ENCODE results near the gene VTI1A. TPM values are rescaled to one million over a fixed set of nuclear protein-coding genes. Genes with fewer than 3 reads are reported as not detected.

Gene VTI1A
- polyA plus RNA-seq, 1 donor = 17.2 TPM

- H3K27me3 ChIP-seq (ENCODE audit: control insufficient read depth, insufficient read depth, low read length) = no peaks in the 10 kb centered on the region
- no peak for DNase-seq
- no peak overlapping the region for H3K4me3 ChIP-seq (ENCODE audit: low read length)
- no peak overlapping the region for H3K27ac ChIP-seq (ENCODE audit: low read length)
- no peaks in the 10 kb centered on the region for H3K36me3 ChIP-seq (ENCODE audit: control insufficient read depth, insufficient read depth, low read length)
- H3K9me3 ChIP-seq (ENCODE audit: control insufficient read depth, low read depth, low read length) = peaks cover 2% of the 10 kb centered on the region
- H3K4me1 ChIP-seq (ENCODE audit: control insufficient read depth, insufficient read depth, low read length) = peaks cover 28% of the 10 kb centered on the region
Observed at GRCh38 chr10:112789248-112789647, 342.2 kb downstream of the VTI1A start.

- Histone ChIP-seq H3K9me3 (ENCODE audit: control insufficient read depth, low read depth, low read length) (peaks cover 2% of the 10 kb centered on the region), H3K36me3 (ENCODE audit: control insufficient read depth, insufficient read depth, low read length) (no peaks in the 10 kb centered on the region), H3K4me1 (ENCODE audit: control insufficient read depth, insufficient read depth, low read length) (peaks cover 22% of the 10 kb centered on the region), H3K27ac (ENCODE audit: low read length) (no peak overlapping the region), H3K27me3 (ENCODE audit: control insufficient read depth, insufficient read depth, low read length) (no peaks in the 10 kb centered on the region), H3K4me3 (ENCODE audit: low read length) (no peak overlapping the region)
- DNase-seq = no peak
- WGBS (ENCODE audit: insufficient coverage, low lambda C conversion rate) = 100% methylated on average over 1 of the region's 1 CpG
Observed at GRCh38 chr10:112790030-112790429, 343.0 kb downstream of the VTI1A start.

- peaks cover 20% of the 10 kb centered on the region for H3K4me1 ChIP-seq (ENCODE audit: control insufficient read depth, insufficient read depth, low read length)
- H3K27ac ChIP-seq (ENCODE audit: low read length) = no peak overlapping the region
- no peaks in the 10 kb centered on the region for H3K36me3 ChIP-seq (ENCODE audit: control insufficient read depth, insufficient read depth, low read length)
- no CpG with 5 or more reads among the region's 4 CpGs for WGBS (ENCODE audit: insufficient coverage, low lambda C conversion rate)
- DNase-seq = no peak
- H3K9me3 ChIP-seq (ENCODE audit: control insufficient read depth, low read depth, low read length) = peaks cover 2% of the 10 kb centered on the region
- H3K27me3 ChIP-seq (ENCODE audit: control insufficient read depth, insufficient read depth, low read length) = no peaks in the 10 kb centered on the region
- no peak overlapping the region for H3K4me3 ChIP-seq (ENCODE audit: low read length)
Observed at GRCh38 chr10:112790921-112791320, 343.9 kb downstream of the VTI1A start.

- no peaks in the 10 kb centered on the region for H3K27me3 ChIP-seq (ENCODE audit: control insufficient read depth, insufficient read depth, low read length)
- no CpG with 5 or more reads among the region's 2 CpGs for WGBS (ENCODE audit: insufficient coverage, low lambda C conversion rate)
- peaks cover 2% of the 10 kb centered on the region for H3K9me3 ChIP-seq (ENCODE audit: control insufficient read depth, low read depth, low read length)
- no peaks in the 10 kb centered on the region for H3K36me3 ChIP-seq (ENCODE audit: control insufficient read depth, insufficient read depth, low read length)
- no peak overlapping the region for H3K4me3 ChIP-seq (ENCODE audit: low read length)
- H3K4me1 ChIP-seq (ENCODE audit: control insufficient read depth, insufficient read depth, low read length) = peaks cover 20% of the 10 kb centered on the region
- no peak overlapping the region for H3K27ac ChIP-seq (ENCODE audit: low read length)
- DNase-seq = no peak
Observed at GRCh38 chr10:112791447-112791846, 344.4 kb downstream of the VTI1A start.

GRCh38 chr10:112792487-112793201, 345.6 kb downstream of the VTI1A start:
- DNase-seq = peak; percentile 75 to 81

GRCh38 chr10:112793202-112793921, 346.3 kb downstream of the VTI1A start:
- Histone ChIP-seq H3K27ac (ENCODE audit: low read length) (peak overlapping the region; percentile 90), H3K4me3 (ENCODE audit: low read length) (peak overlapping the region; percentile 2), H3K4me1 (ENCODE audit: control insufficient read depth, insufficient read depth, low read length) (peaks cover 20% of the 10 kb centered on the region), H3K9me3 (ENCODE audit: control insufficient read depth, low read depth, low read length) (peaks cover 2% of the 10 kb centered on the region), H3K27me3 (ENCODE audit: control insufficient read depth, insufficient read depth, low read length) (no peaks in the 10 kb centered on the region), H3K36me3 (ENCODE audit: control insufficient read depth, insufficient read depth, low read length) (no peaks in the 10 kb centered on the region)
- WGBS (ENCODE audit: insufficient coverage, low lambda C conversion rate) = no CpG with 5 or more reads among the region's 8 CpGs
- peak; percentile 69 to 90 for DNase-seq

More at GRCh38 chr10:112792487-112793201, 345.6 kb downstream of the VTI1A start:
- Histone ChIP-seq H3K27ac (ENCODE audit: low read length) (peak overlapping the region; percentile 90), H3K4me3 (ENCODE audit: low read length) (peak overlapping the region; percentile 2), H3K36me3 (ENCODE audit: control insufficient read depth, insufficient read depth, low read length) (no peaks in the 10 kb centered on the region), H3K27me3 (ENCODE audit: control insufficient read depth, insufficient read depth, low read length) (no peaks in the 10 kb centered on the region), H3K9me3 (ENCODE audit: control insufficient read depth, low read depth, low read length) (peaks cover 2% of the 10 kb centered on the region), H3K4me1 (ENCODE audit: control insufficient read depth, insufficient read depth, low read length) (peaks cover 20% of the 10 kb centered on the region)
- no CpG with 5 or more reads among the region's 14 CpGs for WGBS (ENCODE audit: insufficient coverage, low lambda C conversion rate)

- Histone ChIP-seq H3K27ac (ENCODE audit: low read length) (peak overlapping the region; percentile 90), H3K36me3 (ENCODE audit: control insufficient read depth, insufficient read depth, low read length) (no peaks in the 10 kb centered on the region), H3K27me3 (ENCODE audit: control insufficient read depth, insufficient read depth, low read length) (no peaks in the 10 kb centered on the region), H3K4me3 (ENCODE audit: low read length) (no peak overlapping the region), H3K4me1 (ENCODE audit: control insufficient read depth, insufficient read depth, low read length) (peaks cover 20% of the 10 kb centered on the region), H3K9me3 (ENCODE audit: control insufficient read depth, low read depth, low read length) (peaks cover 2% of the 10 kb centered on the region)
- no peak for DNase-seq
- WGBS (ENCODE audit: insufficient coverage, low lambda C conversion rate) = 100% methylated on average over 1 of the region's 4 CpGs
Observed at GRCh38 chr10:112794201-112794600, 347.2 kb downstream of the VTI1A start.

GRCh38 chr10:112795067-112795466, 348.1 kb downstream of the VTI1A start:
- 80% methylated on average over 1 of the region's 2 CpGs for WGBS (ENCODE audit: insufficient coverage, low lambda C conversion rate)
- no peak for DNase-seq
- Histone ChIP-seq H3K4me1 (ENCODE audit: control insufficient read depth, insufficient read depth, low read length) (peaks cover 20% of the 10 kb centered on the region), H3K4me3 (ENCODE audit: low read length) (no peak overlapping the region), H3K27ac (ENCODE audit: low read length) (no peak overlapping the region), H3K27me3 (ENCODE audit: control insufficient read depth, insufficient read depth, low read length) (no peaks in the 10 kb centered on the region), H3K9me3 (ENCODE audit: control insufficient read depth, low read depth, low read length) (no peaks in the 10 kb centered on the region), H3K36me3 (ENCODE audit: control insufficient read depth, insufficient read depth, low read length) (no peaks in the 10 kb centered on the region)

- DNase-seq = no peak
- Histone ChIP-seq H3K4me3 (ENCODE audit: low read length) (no peak overlapping the region), H3K4me1 (ENCODE audit: control insufficient read depth, insufficient read depth, low read length) (peaks cover 18% of the 10 kb centered on the region), H3K27ac (ENCODE audit: low read length) (no peak overlapping the region), H3K9me3 (ENCODE audit: control insufficient read depth, low read depth, low read length) (no peaks in the 10 kb centered on the region), H3K27me3 (ENCODE audit: control insufficient read depth, insufficient read depth, low read length) (no peaks in the 10 kb centered on the region), H3K36me3 (ENCODE audit: control insufficient read depth, insufficient read depth, low read length) (no peaks in the 10 kb centered on the region)
- WGBS (ENCODE audit: insufficient coverage, low lambda C conversion rate) = no CpG with 5 or more reads among the region's 8 CpGs
Observed at GRCh38 chr10:112797197-112797596, 350.2 kb downstream of the VTI1A start.

- WGBS (ENCODE audit: insufficient coverage, low lambda C conversion rate) = no CpG with 5 or more reads among the region's 9 CpGs
Observed at GRCh38 chr10:112797855-112798254, 350.8 kb downstream of the VTI1A start.

More at GRCh38 chr10:112797855-112798254, 350.8 kb downstream of the VTI1A start:
- H3K4me3 ChIP-seq (ENCODE audit: low read length) = no peak overlapping the region
- no peak for DNase-seq
- H3K27ac ChIP-seq (ENCODE audit: low read length) = no peak overlapping the region
- no peaks in the 10 kb centered on the region for H3K27me3 ChIP-seq (ENCODE audit: control insufficient read depth, insufficient read depth, low read length)
- H3K36me3 ChIP-seq (ENCODE audit: control insufficient read depth, insufficient read depth, low read length) = no peaks in the 10 kb centered on the region
- H3K9me3 ChIP-seq (ENCODE audit: control insufficient read depth, low read depth, low read length) = no peaks in the 10 kb centered on the region
- H3K4me1 ChIP-seq (ENCODE audit: control insufficient read depth, insufficient read depth, low read length) = peaks cover 14% of the 10 kb centered on the region
